Nephron (organoid): ENCODE measurements around the gene DTL.
A peak's percentile ranks its signal among the peaks of the same experiment; 100 is the strongest.

Experiments
- H3K27ac Mint-ChIP-seq, 3 experiments: 2 replicates each; pipeline ENCODE4 v1.8.0; 2020; ENCODE audit warnings: mixed read lengths in 3 of 3, mild to moderate bottlenecking in 2 of 3, moderate library complexity in 1 of 3
- H3K27me3 Mint-ChIP-seq: 2 replicates; pipeline ENCODE4 v1.8.0; 2021; ENCODE audit warnings: low read depth, mild to moderate bottlenecking, moderate library complexity, mixed read lengths
- H3K36me3 Mint-ChIP-seq: 2 replicates; pipeline ENCODE4 v1.8.0; 2020; ENCODE audit warnings: low read depth, mixed read lengths
- H3K4me1 Mint-ChIP-seq: 2 replicates; pipeline ENCODE4 v1.8.0; 2020; ENCODE audit warnings: mixed read lengths
- H3K4me3 Mint-ChIP-seq, 3 experiments: 2 replicates each; pipeline ENCODE4 v1.8.0; 2020; ENCODE audit warnings: mild to moderate bottlenecking in 3 of 3, mixed read lengths in 3 of 3, moderate library complexity in 2 of 3
- H3K9me3 Mint-ChIP-seq: 2 replicates; pipeline ENCODE4 v1.8.0; 2020; ENCODE audit warnings: mixed read lengths
- TF ChIP-seq, protein P1 (sequence below), 3 experiments: fragments of 200-600 bp; sonication (generic); IDR thresholded peaks; one replicate each; pipeline ENCODE4 v1.5.0; 2021; ENCODE audit warnings: antibody characterized with exemption in 3 of 3; ENCODE audit not compliant: unreplicated experiment in 3 of 3

DTL gene

GRCh38 chr1:212062832-212063438, 27.4 kb downstream of the DTL start:
- Mint-ChIP-seq H3K4me1 (no peaks in the 10 kb centered on the region), H3K27me3 (no peaks in the 10 kb centered on the region), H3K9me3 (peaks cover 11% of the 10 kb centered on the region), H3K4me3 (no peak overlapping the region), H3K27ac (no peak overlapping the region), H3K36me3 (peaks cover 41% of the 10 kb centered on the region)
- TF ChIP-seq, protein P1, sequence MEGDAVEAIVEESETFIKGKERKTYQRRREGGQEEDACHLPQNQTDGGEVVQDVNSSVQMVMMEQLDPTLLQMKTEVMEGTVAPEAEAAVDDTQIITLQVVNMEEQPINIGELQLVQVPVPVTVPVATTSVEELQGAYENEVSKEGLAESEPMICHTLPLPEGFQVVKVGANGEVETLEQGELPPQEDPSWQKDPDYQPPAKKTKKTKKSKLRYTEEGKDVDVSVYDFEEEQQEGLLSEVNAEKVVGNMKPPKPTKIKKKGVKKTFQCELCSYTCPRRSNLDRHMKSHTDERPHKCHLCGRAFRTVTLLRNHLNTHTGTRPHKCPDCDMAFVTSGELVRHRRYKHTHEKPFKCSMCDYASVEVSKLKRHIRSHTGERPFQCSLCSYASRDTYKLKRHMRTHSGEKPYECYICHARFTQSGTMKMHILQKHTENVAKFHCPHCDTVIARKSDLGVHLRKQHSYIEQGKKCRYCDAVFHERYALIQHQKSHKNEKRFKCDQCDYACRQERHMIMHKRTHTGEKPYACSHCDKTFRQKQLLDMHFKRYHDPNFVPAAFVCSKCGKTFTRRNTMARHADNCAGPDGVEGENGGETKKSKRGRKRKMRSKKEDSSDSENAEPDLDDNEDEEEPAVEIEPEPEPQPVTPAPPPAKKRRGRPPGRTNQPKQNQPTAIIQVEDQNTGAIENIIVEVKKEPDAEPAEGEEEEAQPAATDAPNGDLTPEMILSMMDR (IDR thresholded peaks at IDR 0.05; ENCODE audit: unreplicated experiment in 3 of 3) = peak; percentile 59 to 75 (median 70)

GRCh38 chr1:212067787-212068186, 32.2 kb downstream of the DTL start:
- TF ChIP-seq, protein P1 (IDR thresholded peaks at IDR 0.05; ENCODE audit: unreplicated experiment in 3 of 3) = no peak
- no peaks in the 10 kb centered on the region for H3K4me1 Mint-ChIP-seq
- peaks cover 15% of the 10 kb centered on the region for H3K36me3 Mint-ChIP-seq
- H3K27ac Mint-ChIP-seq = no peak overlapping the region
- H3K4me3 Mint-ChIP-seq = no peak overlapping the region
- no peaks in the 10 kb centered on the region for H3K9me3 Mint-ChIP-seq
- H3K27me3 Mint-ChIP-seq = no peaks in the 10 kb centered on the region

DNA sequence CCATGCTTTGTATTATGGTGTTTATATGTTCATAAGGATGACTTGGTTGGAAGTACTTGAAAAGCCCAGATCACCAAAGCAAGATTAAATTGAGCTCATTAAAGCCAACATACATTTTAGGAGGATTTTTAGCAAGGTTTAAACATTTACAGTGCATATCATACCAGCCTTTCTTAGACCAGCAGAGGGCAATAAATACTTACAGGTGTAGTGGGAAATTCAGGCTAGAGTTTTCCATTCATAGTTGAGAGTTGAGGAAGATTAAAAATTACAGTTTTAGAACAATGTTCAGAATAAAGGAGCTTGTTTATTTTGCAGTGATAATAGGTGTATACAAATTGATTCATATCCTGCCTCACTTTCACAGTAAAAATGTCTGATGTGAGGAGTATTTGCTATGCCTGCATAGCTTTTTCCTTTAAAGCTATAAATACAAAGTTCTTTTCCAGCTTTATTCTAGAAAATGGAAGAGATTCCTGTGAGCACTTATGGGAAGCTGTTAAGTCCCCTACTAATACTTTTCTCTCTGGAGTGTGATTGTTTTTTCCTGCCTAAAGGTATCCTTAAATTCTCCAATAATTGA, 35.3 kb downstream of the DTL start:
- Mint-ChIP-seq H3K27me3 (no peaks in the 10 kb centered on the region), H3K4me3 (no peak overlapping the region), H3K27ac (no peak overlapping the region), H3K4me1 (no peaks in the 10 kb centered on the region), H3K36me3 (peaks cover 8% of the 10 kb centered on the region), H3K9me3 (no peaks in the 10 kb centered on the region)
- TF ChIP-seq, protein P1 (IDR thresholded peaks at IDR 0.05; ENCODE audit: unreplicated experiment in 3 of 3) = peak; percentile 78 to 85 (median 81)

- Mint-ChIP-seq H3K4me1 (no peaks in the 10 kb centered on the region), H3K4me3 (no peak overlapping the region), H3K27me3 (no peaks in the 10 kb centered on the region), H3K9me3 (no peaks in the 10 kb centered on the region), H3K36me3 (peaks cover 4% of the 10 kb centered on the region), H3K27ac (no peak overlapping the region)
- TF ChIP-seq, protein P1 (IDR thresholded peaks at IDR 0.05; ENCODE audit: unreplicated experiment in 3 of 3) = no peak
Observed at GRCh38 chr1:212072047-212072446, 36.5 kb downstream of the DTL start.

- no peak overlapping the region for H3K27ac Mint-ChIP-seq
- no peaks in the 10 kb centered on the region for H3K4me1 Mint-ChIP-seq
- no peaks in the 10 kb centered on the region for H3K9me3 Mint-ChIP-seq
- H3K4me3 Mint-ChIP-seq = no peak overlapping the region
- TF ChIP-seq, protein P1 (IDR thresholded peaks at IDR 0.05; ENCODE audit: unreplicated experiment in 3 of 3) = no peak
- H3K36me3 Mint-ChIP-seq = no peaks in the 10 kb centered on the region
- no peaks in the 10 kb centered on the region for H3K27me3 Mint-ChIP-seq
Observed at GRCh38 chr1:212073490-212073889, 37.9 kb downstream of the DTL start.

DNA sequence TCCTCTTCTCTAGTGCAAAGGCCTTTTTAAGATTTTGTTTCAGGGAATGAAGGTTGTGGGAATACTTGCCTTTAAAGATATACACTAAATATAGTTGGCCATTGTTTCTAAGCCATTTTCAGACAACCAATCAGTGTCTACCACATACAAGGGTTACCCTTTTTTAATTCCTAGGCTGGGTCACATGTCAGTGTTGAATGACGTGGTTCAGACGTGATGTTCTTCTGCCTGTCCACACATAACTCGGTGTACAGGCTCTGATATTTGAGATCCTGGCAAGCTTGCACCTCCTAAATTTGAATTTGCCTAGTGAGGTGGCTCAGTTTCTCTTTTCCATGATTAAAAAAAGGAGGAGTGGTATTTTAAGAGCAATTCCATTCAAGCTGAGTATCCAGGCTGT, 38.8 kb downstream of the DTL start:
- TF ChIP-seq, protein P1 (IDR thresholded peaks at IDR 0.05; ENCODE audit: unreplicated experiment in 3 of 3) = no peak
- no peaks in the 10 kb centered on the region for H3K27me3 Mint-ChIP-seq
- H3K4me3 Mint-ChIP-seq = no peak overlapping the region
- H3K9me3 Mint-ChIP-seq = no peaks in the 10 kb centered on the region
- H3K4me1 Mint-ChIP-seq = no peaks in the 10 kb centered on the region
- peaks cover 3% of the 10 kb centered on the region for H3K36me3 Mint-ChIP-seq
- H3K27ac Mint-ChIP-seq = no peak overlapping the region
